Measurements from ENCODE around the gene CHRNB2.

The CHRNB2 gene

DNA sequence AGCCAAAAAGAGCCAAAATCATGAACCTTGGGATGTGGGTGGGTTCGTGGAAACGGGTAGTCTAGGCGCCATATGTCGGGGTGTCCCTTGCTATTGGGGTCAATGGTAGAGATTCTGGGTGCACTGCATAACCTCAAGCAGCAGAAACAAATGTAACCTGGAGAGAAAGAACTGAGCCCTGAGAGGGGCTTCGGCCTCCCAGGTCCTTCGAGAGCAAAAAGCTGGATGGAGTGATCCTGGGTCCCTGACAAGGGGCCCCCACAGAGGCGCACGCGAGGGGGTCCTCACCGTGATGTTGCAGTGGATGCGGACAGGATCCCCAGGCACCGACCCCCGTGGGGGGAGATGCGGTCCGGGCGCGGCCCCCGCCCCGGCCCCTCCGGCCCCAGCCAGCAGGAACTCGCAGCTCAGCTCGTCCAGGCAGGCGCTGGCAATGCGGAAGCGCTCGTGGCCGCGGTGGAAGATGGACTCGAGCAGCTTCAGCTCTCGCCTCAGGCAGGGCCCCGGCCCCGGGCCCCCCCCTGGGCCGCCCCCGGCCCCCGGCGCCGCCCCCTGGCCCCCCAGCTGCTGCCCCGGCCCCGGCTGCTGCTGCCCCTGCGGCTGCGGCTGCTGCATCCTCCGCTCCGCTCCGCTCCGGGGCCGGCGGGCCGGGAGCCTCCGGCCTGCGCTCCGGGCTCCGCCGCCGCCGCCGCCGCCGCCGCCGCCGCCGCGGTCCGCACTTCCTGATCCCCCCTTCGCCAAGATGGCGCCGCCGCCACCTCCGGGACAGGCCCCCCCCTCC lies 9.4 kb upstream of the CHRNB2 start, which contains the start of gene UBE2Q1:
TSS of gene UBE2Q1 (minus strand) at position 724 of the 781 bp plus-strand sequence. CDS start at position 615, 109 bp downstream.
- Histone ChIP-seq H4K20me1 (peaks cover 27 to 49% (median 44%) of the 10 kb centered on the region in 11 experiments; a peak in 21 of 22 replicates), H3K4me1 (peaks cover 27 to 43% (median 35%) of the 10 kb centered on the region in 10 experiments), H3K27me3 (no peaks in the 10 kb centered on the region), H3K27ac (peak within 1 kb of the TSS; percentile 72 to 92 (median 84)), H3K36me3 (peaks cover 27 to 37% (median 31%) of the 10 kb centered on the region in 11 experiments), H3K9me3 (replicated peaks in 1 of 11) (no peaks in the 10 kb centered on the region), H3K4me3 (peak within 1 kb of the TSS; percentile 80 to 99 (median 90)), H3K9ac (peak within 1 kb of the TSS; percentile 90 to 94 (median 93)), H3K4me2 (peak within 1 kb of the TSS; percentile 90 to 99 (median 97))
- no peak for TF ChIP-seq Cebpa-rat (IDR thresholded peaks at IDR 0.05)

DNA sequence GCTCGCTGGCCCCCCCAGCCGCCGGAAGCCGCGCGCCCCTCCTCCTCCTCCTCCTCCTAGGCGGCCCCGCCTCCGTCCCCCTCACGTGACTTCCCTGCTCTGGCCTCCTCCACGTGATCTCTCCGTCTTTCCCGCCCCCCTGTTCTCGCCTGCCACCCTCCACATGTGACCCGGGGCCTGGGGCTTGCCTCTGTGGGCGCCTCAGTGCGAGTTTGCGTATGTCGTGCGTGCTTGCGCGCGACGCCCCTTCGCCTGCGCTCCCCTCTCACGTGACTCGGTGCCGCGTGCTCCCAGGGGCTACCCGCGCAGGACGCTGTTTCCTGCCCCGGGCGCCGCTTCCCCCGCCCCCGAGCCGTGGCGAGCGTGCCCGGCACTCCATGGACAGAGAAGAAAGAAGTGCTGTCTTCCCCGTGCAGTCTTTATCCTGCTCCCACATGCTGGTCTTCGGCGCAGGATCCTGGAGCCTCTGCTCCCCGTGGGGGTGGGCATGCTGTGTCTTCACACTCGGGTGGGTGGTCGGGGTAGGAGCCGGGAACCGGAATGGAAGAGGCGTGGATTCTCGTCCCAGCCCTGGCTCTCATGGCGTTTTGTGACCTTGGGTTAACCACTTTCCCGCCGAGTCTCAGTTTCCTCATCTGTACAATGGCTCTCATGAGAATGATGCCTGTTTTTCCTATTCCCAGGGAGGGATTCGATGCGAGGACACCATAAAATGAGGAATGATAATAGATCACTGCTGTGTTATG lies 8.7 kb upstream of the CHRNB2 start:
- Histone ChIP-seq H4K20me1 (peaks cover 21 to 41% (median 37%) of the 10 kb centered on the region in 11 experiments; a peak in 21 of 22 replicates), H3K36me3 (peaks cover 20 to 30% (median 24%) of the 10 kb centered on the region in 11 experiments), H3K4me1 (peaks cover 27 to 38% (median 34%) of the 10 kb centered on the region in 10 experiments), H3K27me3 (no peaks in the 10 kb centered on the region), H3K9me3 (replicated peaks in 1 of 11) (no peaks in the 10 kb centered on the region), H3K4me2 (peak overlapping the region; percentile 77 to 90 (median 86)), H3K9ac (peak overlapping the region; percentile 90 to 94 (median 93)), H3K4me3 (peak overlapping the region; percentile 80 to 99 (median 90)), H3K27ac (peak overlapping the region; percentile 72 to 92 (median 84))
- no peak for TF ChIP-seq Cebpa-rat (IDR thresholded peaks at IDR 0.05)

DNA sequence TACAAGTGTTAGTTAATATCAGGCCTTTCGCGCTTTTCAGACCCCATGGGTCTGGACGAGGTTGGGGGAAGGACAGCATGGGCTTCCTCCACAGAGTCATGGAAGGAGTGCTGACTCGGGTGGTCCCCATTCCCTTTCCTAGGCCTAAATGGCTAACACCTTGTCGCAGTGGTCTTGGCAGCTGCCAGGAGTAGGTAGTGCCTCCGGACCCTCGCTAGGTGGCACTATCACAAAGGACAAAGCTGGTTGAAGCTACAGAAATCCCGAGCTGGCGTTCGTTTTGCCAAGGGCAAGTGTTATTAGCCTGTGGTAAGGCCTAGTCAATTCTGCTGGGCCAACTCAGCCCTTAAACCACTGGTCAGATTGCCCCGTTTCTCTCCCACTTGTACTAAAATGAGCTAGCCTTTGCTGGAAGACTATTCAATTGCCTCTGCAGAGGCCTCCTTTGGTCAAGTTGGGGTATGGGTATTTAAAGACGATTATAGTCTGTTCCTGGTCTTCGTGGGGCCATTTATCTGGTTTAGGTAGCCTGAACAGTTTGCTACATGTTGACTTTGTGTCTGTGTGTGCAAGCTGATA lies 8.0 kb upstream of the CHRNB2 start:
- H3K4me3 ChIP-seq, result peak overlapping the region; percentile 80 to 99 (median 90)
- peaks cover 27 to 38% (median 33%) of the 10 kb centered on the region in 10 experiments for H3K4me1 ChIP-seq
- peaks cover 13 to 23% (median 17%) of the 10 kb centered on the region in 11 experiments for H3K36me3 ChIP-seq
- peak overlapping the region; percentile 77 to 90 (median 86) for H3K4me2 ChIP-seq
- peak overlapping the region; percentile 72 to 92 (median 84) for H3K27ac ChIP-seq
- H4K20me1 ChIP-seq, result peaks cover 21 to 35% (median 31%) of the 10 kb centered on the region in 11 experiments; a peak in 21 of 22 replicates
- peaks cover 0 to 1% (median 0%) of the 10 kb centered on the region in 11 experiments; a peak in 1 of 22 replicates for H3K27me3 ChIP-seq
- no peak for TF ChIP-seq Cebpa-rat (IDR thresholded peaks at IDR 0.05)
- peak overlapping the region; percentile 90 to 94 (median 93) for H3K9ac ChIP-seq
- H3K9me3 ChIP-seq (replicated peaks in 1 of 11), result no peaks in the 10 kb centered on the region

DNA sequence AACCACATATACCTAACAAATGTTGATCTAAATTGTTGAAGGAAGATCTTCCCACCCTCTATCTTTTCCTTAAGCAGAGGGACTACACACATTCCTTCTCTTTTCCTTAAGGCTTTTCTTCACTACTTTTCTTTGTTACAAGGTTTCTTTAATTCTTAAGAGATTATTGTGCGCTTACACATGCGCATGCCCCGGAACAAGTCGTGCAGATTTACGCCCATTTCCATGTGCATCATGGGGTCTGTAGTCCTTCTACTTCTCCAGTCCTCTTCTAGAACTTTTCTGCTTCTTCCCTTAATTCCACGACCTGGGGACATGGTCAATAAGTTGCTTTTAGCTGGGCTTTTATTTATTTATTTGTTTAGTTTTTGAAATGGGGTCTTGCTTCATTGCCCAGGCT lies 1.7 kb upstream of the CHRNB2 start:
- Histone ChIP-seq H3K4me1 (peaks cover 4 to 14% (median 7%) of the 10 kb centered on the region in 10 experiments; a peak in 14 of 20 replicates), H3K36me3 (no peaks in the 10 kb centered on the region), H3K4me3 (no peak overlapping the region), H3K27me3 (peaks cover 30 to 49% (median 44%) of the 10 kb centered on the region in 11 experiments), H4K20me1 (peaks cover 0 to 36% (median 10%) of the 10 kb centered on the region in 11 experiments; a peak in 13 of 22 replicates), H3K9me3 (replicated peaks in 1 of 11) (no peaks in the 10 kb centered on the region), H3K9ac (no peak overlapping the region), H3K27ac (no peak overlapping the region), H3K4me2 (no peak overlapping the region)
- TF ChIP-seq Cebpa-rat (IDR thresholded peaks at IDR 0.05), result no peak

DNA sequence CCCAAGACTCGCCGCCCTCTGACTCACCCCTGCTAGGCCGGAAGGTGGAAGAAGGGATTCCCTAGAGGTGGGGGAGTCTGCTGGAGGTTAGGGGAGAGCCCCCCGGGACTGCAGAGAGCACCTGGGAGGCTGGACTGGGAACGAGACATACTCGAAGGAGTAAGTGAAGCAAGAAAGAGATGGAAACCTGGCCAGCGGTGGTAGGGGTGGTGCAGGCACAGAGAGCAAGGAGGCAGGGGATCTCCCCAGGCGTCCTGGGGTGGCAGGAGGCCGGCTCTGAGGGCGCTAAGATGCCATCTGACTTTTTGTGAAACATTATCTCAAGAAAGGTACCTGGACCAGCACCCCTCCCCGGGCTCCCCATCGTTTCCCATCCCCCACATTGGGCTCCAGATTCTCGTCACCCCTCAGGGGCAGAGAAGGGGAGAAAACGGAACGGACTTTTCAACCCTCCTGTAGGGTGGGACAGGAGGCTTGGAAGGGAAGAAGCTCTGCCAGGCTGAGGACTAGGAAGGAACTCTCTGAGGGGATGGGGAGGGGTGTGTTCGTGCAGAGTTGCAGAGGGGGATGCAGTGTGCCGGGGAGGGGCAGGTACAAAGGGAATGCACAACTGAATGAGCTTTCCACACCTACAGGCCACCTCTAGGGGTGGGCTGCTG lies 708 bp downstream of the CHRNB2 start:
- Histone ChIP-seq H3K4me2 (peak overlapping the region; percentile 77 to 90 (median 85)), H3K9me3 (replicated peaks in 1 of 11) (no peaks in the 10 kb centered on the region), H3K27me3 (peaks cover 30 to 49% (median 44%) of the 10 kb centered on the region in 11 experiments), H3K4me3 (peak overlapping the region in 5 of 10 experiments; percentile 15 to 56 (median 28); a peak in 6 of 20 replicates), H4K20me1 (peaks cover 0 to 51% (median 10%) of the 10 kb centered on the region in 11 experiments; a peak in 13 of 22 replicates), H3K9ac (no peak overlapping the region), H3K4me1 (peaks cover 4 to 20% (median 14%) of the 10 kb centered on the region in 10 experiments; a peak in 16 of 20 replicates), H3K27ac (no peak overlapping the region), H3K36me3 (no peaks in the 10 kb centered on the region)
- no peak for TF ChIP-seq Cebpa-rat (IDR thresholded peaks at IDR 0.05)

DNA sequence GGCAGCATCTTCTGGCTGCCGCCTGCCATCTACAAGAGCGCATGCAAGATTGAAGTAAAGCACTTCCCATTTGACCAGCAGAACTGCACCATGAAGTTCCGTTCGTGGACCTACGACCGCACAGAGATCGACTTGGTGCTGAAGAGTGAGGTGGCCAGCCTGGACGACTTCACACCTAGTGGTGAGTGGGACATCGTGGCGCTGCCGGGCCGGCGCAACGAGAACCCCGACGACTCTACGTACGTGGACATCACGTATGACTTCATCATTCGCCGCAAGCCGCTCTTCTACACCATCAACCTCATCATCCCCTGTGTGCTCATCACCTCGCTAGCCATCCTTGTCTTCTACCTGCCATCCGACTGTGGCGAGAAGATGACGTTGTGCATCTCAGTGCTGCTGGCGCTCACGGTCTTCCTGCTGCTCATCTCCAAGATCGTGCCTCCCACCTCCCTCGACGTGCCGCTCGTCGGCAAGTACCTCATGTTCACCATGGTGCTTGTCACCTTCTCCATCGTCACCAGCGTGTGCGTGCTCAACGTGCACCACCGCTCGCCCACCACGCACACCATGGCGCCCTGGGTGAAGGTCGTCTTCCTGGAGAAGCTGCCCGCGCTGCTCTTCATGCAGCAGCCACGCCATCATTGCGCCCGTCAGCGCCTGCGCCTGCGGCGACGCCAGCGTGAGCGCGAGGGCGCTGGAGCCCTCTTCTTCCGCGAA lies 3.8 kb downstream of the CHRNB2 start:
- Histone ChIP-seq H3K36me3 (no peaks in the 10 kb centered on the region), H3K9ac (no peak overlapping the region), H3K27me3 (peaks cover 21 to 32% (median 27%) of the 10 kb centered on the region in 11 experiments), H3K4me2 (no peak overlapping the region), H3K9me3 (replicated peaks in 1 of 11) (no peaks in the 10 kb centered on the region), H4K20me1 (peaks cover 0 to 73% (median 24%) of the 10 kb centered on the region in 11 experiments; a peak in 17 of 22 replicates), H3K27ac (no peak overlapping the region), H3K4me3 (no peak overlapping the region), H3K4me1 (peaks cover 4 to 51% (median 44%) of the 10 kb centered on the region in 10 experiments; a peak in 18 of 20 replicates)
- no peak for TF ChIP-seq Cebpa-rat (IDR thresholded peaks at IDR 0.05)

DNA sequence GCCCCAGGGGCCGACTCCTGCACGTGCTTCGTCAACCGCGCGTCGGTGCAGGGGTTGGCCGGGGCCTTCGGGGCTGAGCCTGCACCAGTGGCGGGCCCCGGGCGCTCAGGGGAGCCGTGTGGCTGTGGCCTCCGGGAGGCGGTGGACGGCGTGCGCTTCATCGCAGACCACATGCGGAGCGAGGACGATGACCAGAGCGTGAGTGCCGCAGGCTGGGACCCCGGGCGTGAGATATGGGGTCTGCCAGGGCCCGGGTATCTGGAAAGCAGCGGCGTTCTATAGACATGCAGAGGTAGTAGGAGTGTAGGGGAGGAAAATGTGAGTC lies 4.3 kb downstream of the CHRNB2 start:
- Histone ChIP-seq H3K9ac (no peak overlapping the region), H3K27ac (no peak overlapping the region), H3K9me3 (replicated peaks in 1 of 11) (no peaks in the 10 kb centered on the region), H3K36me3 (peaks cover 0 to 1% (median 0%) of the 10 kb centered on the region in 11 experiments; a peak in 3 of 22 replicates), H3K4me3 (no peak overlapping the region), H3K27me3 (peaks cover 16 to 26% (median 22%) of the 10 kb centered on the region in 11 experiments), H4K20me1 (peaks cover 0 to 78% (median 28%) of the 10 kb centered on the region in 11 experiments; a peak in 17 of 22 replicates), H3K4me1 (peaks cover 4 to 56% (median 49%) of the 10 kb centered on the region in 10 experiments; a peak in 18 of 20 replicates), H3K4me2 (no peak overlapping the region)
- TF ChIP-seq Cebpa-rat (IDR thresholded peaks at IDR 0.05), result no peak

Data from BLaER1 treated with 17β-estradiol and CSF1 and Interleukin-3, amounts not matched to agents 10 nM and 100 nM (cell line).